SK-N-SH (cell line): ENCODE data around the gene RNF157. TPM values are rescaled to one million over a fixed set of nuclear protein-coding genes. Genes with fewer than 3 reads are reported as not detected.

Experiments
- CTCF ChIA-PET: fragments of 300-600, 350-600 bp; formaldehyde crosslinking; extraction: SDS; loops from one replicate; lab custom pipeline; 2021; lab: Yijun Ruan, JAX
- POLR2A ChIA-PET: fragments of 350-600 bp; sonication (Branson Sonifier 250); formaldehyde crosslinking; extraction: SDS; loops from one replicate; lab custom pipeline; 2020; ENCODE audit warnings: antibody characterized with exemption, inconsistent platforms; lab: Yijun Ruan, JAX
- DNase-seq: peaks from one replicate; pipeline ENCODE4 v3.0.0; 2012
- H2AFZ ChIP-seq: fragments of 200-600 bp; sonication (generic); 2 replicates; pipeline ENCODE4 v1.8.1; 2016; ENCODE audit warnings: antibody characterized with exemption, mild to moderate bottlenecking, low read depth
- H3F3A ChIP-seq: fragments of 200-600 bp; sonication (generic); replicated peaks from 2 replicates; pipeline ENCODE3; 2016; ENCODE audit warnings: antibody characterized with exemption, mild to moderate bottlenecking; ENCODE audit not compliant: insufficient read depth
- H3K27ac ChIP-seq, 2 experiments: fragments of 200-500 bp in 1 of 2; fragments of 200-600 bp in 1 of 2; sonication (Bioruptor generic) in 1 of 2; sonication (generic), shearing (Covaris generic) in 1 of 2; 2 replicates each; pipeline versions ENCODE4 v1.5.1 to v1.6.1; 2014 to 2016; ENCODE audit warnings: low read depth in 2 of 2, inconsistent platforms in 1 of 2, low read length in 1 of 2, mild to moderate bottlenecking in 1 of 2, mixed read lengths in 1 of 2
- H3K27me3 ChIP-seq: fragments of 200-600 bp; sonication (generic), shearing (Covaris generic); 2 replicates; pipeline ENCODE4 v1.6.1; 2016; ENCODE audit warnings: mixed run types; ENCODE audit not compliant: insufficient read depth
- H3K36me3 ChIP-seq, 2 experiments: fragments of 200-500 bp in 1 of 2; fragments of 200-600 bp in 1 of 2; sonication (Bioruptor generic) in 1 of 2; sonication (generic) in 1 of 2; replicated peaks in 1 of 2; 2 replicates each; pipeline versions ENCODE3 to v1.5.1; 2014 to 2016; ENCODE audit warnings: low read length in 1 of 2, mild to moderate bottlenecking in 1 of 2; ENCODE audit not compliant: insufficient read depth in 2 of 2, control insufficient read depth in 1 of 2
- H3K4me1 ChIP-seq, 2 experiments: fragments of 200-500 bp in 1 of 2; fragments of 200-600 bp in 1 of 2; sonication (Bioruptor generic) in 1 of 2; sonication (generic), shearing (Covaris generic) in 1 of 2; 2 replicates each; pipeline versions ENCODE4 v1.5.1 to v1.6.1; 2014 to 2016; ENCODE audit warnings: low read depth in 1 of 2, low read length in 1 of 2, mixed run types in 1 of 2; ENCODE audit not compliant: insufficient read depth in 2 of 2, control insufficient read depth in 1 of 2
- H3K4me2 ChIP-seq: fragments of 200-600 bp; sonication (generic), shearing (Covaris generic); 2 replicates; pipeline ENCODE4 v1.6.1; 2017; ENCODE audit warnings: mixed run types
- H3K4me3 ChIP-seq, 2 experiments: fragments of 200-500 bp in 1 of 2; fragments of 200-600 bp in 1 of 2; sonication (Bioruptor generic) in 1 of 2; sonication (generic), shearing (Covaris generic) in 1 of 2; 2 replicates each; pipeline versions ENCODE4 v1.5.1 to v1.8.1; 2014 to 2016; ENCODE audit warnings: low read depth in 2 of 2, inconsistent platforms in 1 of 2, low read length in 1 of 2, mild to moderate bottlenecking in 1 of 2, mixed read lengths in 1 of 2, moderate library complexity in 1 of 2
- H3K79me2 ChIP-seq: fragments of 200-600 bp; sonication (generic); 2 replicates; pipeline ENCODE4 v1.8.1; 2017; ENCODE audit warnings: mild to moderate bottlenecking; ENCODE audit not compliant: insufficient read depth
- H3K9ac ChIP-seq: fragments of 200-600 bp; sonication (generic); 2 replicates; pipeline ENCODE4 v1.6.1; 2017; ENCODE audit warnings: mixed run types
- H3K9me2 ChIP-seq: fragments of 200-600 bp; sonication (generic); 2 replicates; pipeline ENCODE4 v1.6.1; 2017; ENCODE audit warnings: mixed run types
- H3K9me3 ChIP-seq: fragments of 200-600 bp; sonication (generic); 2 replicates; pipeline ENCODE4 v1.6.1; 2017; ENCODE audit warnings: mixed run types, mild to moderate bottlenecking, moderate library complexity
- H4K20me1 ChIP-seq: fragments of 200-600 bp; sonication (generic); 2 replicates; pipeline ENCODE4 v1.6.1; 2017; ENCODE audit warnings: mild to moderate bottlenecking, mixed run types; ENCODE audit not compliant: insufficient read depth
- CHD2 ChIP-seq: fragments of 150-350 bp; IDR thresholded peaks from 2 replicates; pipeline ENCODE4 v1.6.1; 2018; ENCODE audit warnings: low read length; ENCODE audit not compliant: partially characterized antibody
- CTCF ChIP-seq: fragments of 200-600 bp; sonication (generic); IDR thresholded peaks from 2 replicates; pipeline ENCODE4 v1.6.1; 2017; ENCODE audit warnings: antibody characterized with exemption, mild to moderate bottlenecking, moderate library complexity
- ELF1 ChIP-seq: IDR thresholded peaks from 2 replicates; pipeline ENCODE4 v1.4.0; 2012
- EZH2phosphoT487 ChIP-seq: fragments of 200-600 bp; sonication (generic); IDR thresholded peaks from 2 replicates; pipeline ENCODE4 v1.6.1; 2017; ENCODE audit warnings: low read depth, mixed run types, mild to moderate bottlenecking, antibody characterized with exemption, moderate library complexity, borderline replicate concordance
- GABPA ChIP-seq: IDR thresholded peaks from 2 replicates; pipeline ENCODE4 v1.4.0; 2012; ENCODE audit warnings: low read depth, mild to moderate bottlenecking
- MAX ChIP-seq: IDR thresholded peaks from 2 replicates; pipeline ENCODE4 v1.4.0; 2012; ENCODE audit warnings: low read depth
- MEF2A ChIP-seq: IDR thresholded peaks from 2 replicates; pipeline ENCODE4 v1.4.0; 2012; ENCODE audit warnings: low read depth, borderline replicate concordance
- NRF1 ChIP-seq: IDR thresholded peaks from 2 replicates; pipeline ENCODE4 v1.6.1; 2012; ENCODE audit warnings: low read depth, mild to moderate bottlenecking, low read length
- PBX3 ChIP-seq: IDR thresholded peaks from 2 replicates; pipeline ENCODE4; 2012
- POLR2AphosphoS5 ChIP-seq: IDR thresholded peaks from 2 replicates; pipeline ENCODE4 v1.6.1; 2012; ENCODE audit warnings: low read depth, low read length
- REST ChIP-seq: IDR thresholded peaks from 2 replicates; pipeline ENCODE4 v1.6.1; 2012; ENCODE audit warnings: mild to moderate bottlenecking, low read depth, low read length, moderate library complexity
- RXRA ChIP-seq: IDR thresholded peaks from 2 replicates; pipeline ENCODE4 v1.4.0; 2012; ENCODE audit warnings: low read depth, mild to moderate bottlenecking, borderline replicate concordance
- TAF1 ChIP-seq: IDR thresholded peaks from 2 replicates; pipeline ENCODE4 v1.6.1; 2012; ENCODE audit warnings: low read depth, mild to moderate bottlenecking, low read length, moderate library complexity, borderline replicate concordance
- TCF12 ChIP-seq: IDR thresholded peaks from 2 replicates; pipeline ENCODE4 v1.4.0; 2012
- USF2 ChIP-seq: fragments of 150-350 bp; IDR thresholded peaks from 2 replicates; pipeline ENCODE4 v1.6.1; 2017; ENCODE audit warnings: antibody characterized with exemption, low read length, low read depth, borderline replicate concordance
- WGBS: methylation state at CpG from one replicate; pipeline ENCODE4 v1.1.6; 2017; ENCODE audit warnings: low lambda C conversion rate; 5-methylcytosine and 5-hydroxymethylcytosine counted together
- polyA plus RNA-seq, 3 experiments: library from polyadenylated mRNA; depleted of rRNA; stranded (reverse); fragments of >200 nt; gene quantifications; 2 replicates each; pipeline ENCODE4 v1.2.3, GENCODE V29; 2012
- TF ChIP-seq, protein P1 (sequence below): IDR thresholded peaks from 2 replicates; pipeline ENCODE4 v1.4.0; 2012; ENCODE audit warnings: low read depth, borderline replicate concordance

RNF157 gene
- polyA plus RNA-seq, 1 of the 3 experiments (the other 2 are of a cell fraction), result 5.2 TPM

DNA sequence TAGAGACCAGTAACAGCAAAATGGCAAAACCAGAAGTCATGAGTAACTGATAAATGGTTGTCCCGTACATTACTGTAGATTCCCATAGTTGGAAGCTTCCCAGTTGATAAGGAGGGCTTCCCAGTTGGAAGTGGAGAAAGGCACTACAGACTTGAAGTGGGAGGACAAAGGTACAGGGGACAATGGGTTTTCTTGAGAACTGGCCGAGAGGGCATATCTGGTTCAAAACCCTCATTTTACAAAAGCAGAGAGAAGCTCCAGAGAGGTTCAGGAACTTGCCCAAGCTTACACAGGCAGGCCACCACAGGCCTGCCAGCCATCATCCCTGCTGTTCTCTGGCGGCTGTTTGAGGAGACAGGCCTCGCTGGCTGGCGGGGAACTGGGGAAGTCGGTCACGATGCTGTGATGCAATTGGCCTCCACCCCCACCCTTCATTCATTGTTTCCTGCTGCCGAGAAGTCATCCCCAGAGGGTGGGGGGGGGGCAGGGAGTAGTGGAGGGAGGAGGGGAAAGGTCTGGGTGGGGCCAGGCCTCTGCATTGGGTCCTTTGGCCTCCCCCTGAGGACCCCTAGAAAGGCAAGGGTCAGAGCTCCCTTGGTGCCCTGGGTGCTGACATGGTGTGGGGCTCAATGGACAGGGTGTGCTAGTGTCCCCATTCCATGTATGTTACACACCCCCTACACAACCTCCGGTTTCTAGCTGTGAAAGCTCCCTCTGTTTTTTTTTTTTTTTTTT is 27.9 kb upstream of the RNF157 start:
- peak; percentile 39 for DNase-seq

More for the DNA sequence above, 27.9 kb upstream of the RNF157 start:
- Histone ChIP-seq H4K20me1 (peaks cover 13% of the 10 kb centered on the region; the same call in 1 of the 2 replicates), H3K4me2 (peak overlapping the region; percentile 6; the same call in 1 of the 2 replicates), H3K27me3 (no peaks in the 10 kb centered on the region), H3K9ac (no peak overlapping the region), H3K4me1 (peaks cover 19 to 22% of the 10 kb centered on the region in 2 experiments; a peak in 3 of 4 replicates), H3K9me2 (no peaks in the 10 kb centered on the region), H3K4me3 (no peak overlapping the region), H2AFZ (no peak overlapping the region), H3F3A (peaks cover 19% of the 10 kb centered on the region), H3K36me3 (peaks cover 8 to 23% of the 10 kb centered on the region in 2 experiments), H3K79me2 (peaks cover 57% of the 10 kb centered on the region), H3K27ac (no peak overlapping the region; a peak in 1 of 4 replicates), H3K9me3 (no peaks in the 10 kb centered on the region)
- ChIA-PET CTCF (interaction anchor here (0.6 to 7.0 kb wide), 11 partner anchors 12 to 160 kb away, joined by 3 to 130 read pairs (median 4); partner anchors contain the start of gene SPHK1), POLR2A (interaction anchor here (0.6 to 0.9 kb wide), 2 partner anchors 232 to 462 kb away, joined by 3 to 4 read pairs; no protein-coding TSS in a partner anchor)
- TF ChIP-seq MAX (no peak), TAF1 (no peak), EZH2phosphoT487 (no peak), CTCF (no peak), POLR2AphosphoS5 (no peak), RXRA (no peak), GABPA (no peak), ELF1 (no peak), NRF1 (no peak), USF2 (no peak), REST (no peak), MEF2A (no peak), CHD2 (no peak), PBX3 (no peak), TCF12 (no peak)
- TF ChIP-seq, protein P1, sequence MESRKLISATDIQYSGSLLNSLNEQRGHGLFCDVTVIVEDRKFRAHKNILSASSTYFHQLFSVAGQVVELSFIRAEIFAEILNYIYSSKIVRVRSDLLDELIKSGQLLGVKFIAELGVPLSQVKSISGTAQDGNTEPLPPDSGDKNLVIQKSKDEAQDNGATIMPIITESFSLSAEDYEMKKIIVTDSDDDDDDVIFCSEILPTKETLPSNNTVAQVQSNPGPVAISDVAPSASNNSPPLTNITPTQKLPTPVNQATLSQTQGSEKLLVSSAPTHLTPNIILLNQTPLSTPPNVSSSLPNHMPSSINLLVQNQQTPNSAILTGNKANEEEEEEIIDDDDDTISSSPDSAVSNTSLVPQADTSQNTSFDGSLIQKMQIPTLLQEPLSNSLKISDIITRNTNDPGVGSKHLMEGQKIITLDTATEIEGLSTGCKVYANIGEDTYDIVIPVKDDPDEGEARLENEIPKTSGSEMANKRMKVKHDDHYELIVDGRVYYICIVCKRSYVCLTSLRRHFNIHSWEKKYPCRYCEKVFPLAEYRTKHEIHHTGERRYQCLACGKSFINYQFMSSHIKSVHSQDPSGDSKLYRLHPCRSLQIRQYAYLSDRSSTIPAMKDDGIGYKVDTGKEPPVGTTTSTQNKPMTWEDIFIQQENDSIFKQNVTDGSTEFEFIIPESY, result no peak
- WGBS, result 79% methylated on average over 9 of the region's 9 CpGs
